Karpas-422 (cell line): ENCODE measurements around the gene CDKN1A. TPM values are rescaled to one million over a fixed set of nuclear protein-coding genes. Genes with fewer than 3 reads are reported as not detected.

Experiments
- DNase-seq: peaks from one replicate; pipeline ENCODE4 v3.0.0-alpha.2; 2015
- H2AFZ ChIP-seq: fragments of 200-600 bp; sonication (generic); 2 replicates; pipeline ENCODE4 v1.6.1; 2014; ENCODE audit warnings: antibody characterized with exemption, low read length, mixed read lengths
- H3K27ac ChIP-seq: fragments of 200-600 bp; sonication (generic); 2 replicates; pipeline ENCODE4 v1.5.1; 2014; ENCODE audit warnings: mild to moderate bottlenecking, low read length, moderate library complexity
- H3K27me3 ChIP-seq: fragments of 200-600 bp; sonication (generic); 2 replicates; pipeline ENCODE4 v1.6.1; 2014; ENCODE audit warnings: low read length, mixed read lengths
- H3K36me3 ChIP-seq: fragments of 200-600 bp; sonication (generic); 2 replicates; pipeline ENCODE4 v1.6.1; 2014; ENCODE audit warnings: low read length, mixed read lengths; ENCODE audit not compliant: insufficient read depth
- H3K4me1 ChIP-seq: fragments of 200-600 bp; sonication (generic); 2 replicates; pipeline ENCODE4 v1.6.1; 2014; ENCODE audit warnings: mild to moderate bottlenecking, low read length, mixed read lengths
- H3K4me2 ChIP-seq: fragments of 200-600 bp; sonication (generic); 2 replicates; pipeline ENCODE4 v1.6.1; 2014; ENCODE audit warnings: low read length, low read depth, mild to moderate bottlenecking; ENCODE audit not compliant: poor library complexity, severe bottlenecking
- H3K4me3 ChIP-seq: fragments of 200-600 bp; sonication (generic); 2 replicates; pipeline ENCODE4 v1.5.1; 2014; ENCODE audit warnings: mild to moderate bottlenecking, antibody characterized with exemption, low read length, mixed read lengths
- H3K79me2 ChIP-seq: fragments of 200-600 bp; sonication (generic); 2 replicates; pipeline ENCODE4 v1.6.1; 2014; ENCODE audit warnings: mild to moderate bottlenecking, low read length, mixed read lengths
- H3K9ac ChIP-seq: fragments of 200-600 bp; sonication (generic); 2 replicates; pipeline ENCODE4 v1.6.0; 2014; ENCODE audit warnings: low read length
- H3K9me2 ChIP-seq: fragments of 200-600 bp; sonication (generic), shearing (Covaris generic); replicated peaks from 2 replicates; pipeline ENCODE4 v1.6.0; 2014; ENCODE audit warnings: mild to moderate bottlenecking, low read length, moderate library complexity; ENCODE audit not compliant: insufficient read depth
- H3K9me3 ChIP-seq: fragments of 300-700, 200-600 bp; sonication (generic); 2 replicates; pipeline ENCODE4 v1.6.1; 2014; ENCODE audit warnings: low read length, mixed read lengths
- H4K20me1 ChIP-seq: fragments of 200-600 bp; sonication (generic); 2 replicates; pipeline ENCODE4 v1.6.1; 2014; ENCODE audit warnings: mild to moderate bottlenecking, antibody characterized with exemption, low read length, low read depth; ENCODE audit not compliant: insufficient read depth
- total RNA-seq: library from RNA; depleted of rRNA; stranded (reverse); fragments of >200 nt; shearing (Covaris generic); gene quantifications from 2 replicates; pipeline ENCODE4 v1.2.3, GENCODE V29; 2014; ENCODE audit warnings: low replicate concordance

Gene CDKN1A
- total RNA-seq, 1 experiment from 2014 or later, result 6.8 TPM

DNA sequence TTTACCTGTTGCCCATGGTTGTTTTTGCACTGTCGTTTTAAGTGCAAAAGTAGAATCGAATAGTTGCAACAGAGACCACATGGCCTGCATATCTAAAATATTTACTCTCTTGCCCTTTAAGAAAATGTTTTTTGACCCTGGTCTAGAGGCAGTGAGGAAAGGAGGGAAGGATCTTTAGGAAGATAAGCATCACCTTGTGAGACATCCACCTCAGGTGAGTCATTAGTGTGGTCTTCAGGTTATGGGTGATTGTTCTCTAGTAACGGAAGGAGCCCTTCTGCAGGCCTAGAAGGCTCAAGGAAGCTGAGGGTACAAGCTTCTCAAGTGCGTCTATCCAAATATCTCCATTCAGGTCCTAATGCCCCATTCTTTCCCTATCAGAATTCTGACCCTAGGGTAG, 12.5 kb downstream of the CDKN1A start:
- Histone ChIP-seq H3K36me3 (no peaks in the 10 kb centered on the region), H3K27ac (no peak overlapping the region), H3K4me1 (no peaks in the 10 kb centered on the region; the same call in 1 of the 2 replicates), H3K79me2 (no peaks in the 10 kb centered on the region), H2AFZ (no peak overlapping the region), H3K4me3 (no peak overlapping the region), H3K9me3 (no peaks in the 10 kb centered on the region), H4K20me1 (no peaks in the 10 kb centered on the region), H3K27me3 (no peaks in the 10 kb centered on the region), H3K9me2 (no peaks in the 10 kb centered on the region), H3K4me2 (no peak overlapping the region), H3K9ac (no peak overlapping the region)
- DNase-seq, result no peak

DNA sequence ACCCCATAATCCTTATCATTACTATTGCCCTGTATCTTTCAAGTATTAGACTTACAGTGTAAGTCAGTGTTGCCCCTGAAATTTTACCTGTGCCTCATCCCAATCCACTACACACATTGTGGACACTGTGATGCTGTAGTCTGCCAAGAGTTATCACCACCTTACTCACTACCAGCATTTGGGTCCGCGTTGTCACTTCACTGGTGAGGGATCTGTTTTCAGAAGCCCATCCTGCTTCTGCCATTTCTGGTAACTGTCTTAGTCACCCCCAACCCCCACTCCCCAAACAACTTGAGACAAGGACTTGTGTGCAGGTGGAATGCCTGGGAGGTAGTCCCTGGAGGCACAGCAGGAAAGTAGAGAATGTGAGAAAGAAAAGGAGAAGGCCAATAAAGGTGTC, 13.1 kb downstream of the CDKN1A start:
- no peak overlapping the region for H3K27ac ChIP-seq
- no peak overlapping the region for H2AFZ ChIP-seq
- no peak overlapping the region for H3K4me2 ChIP-seq
- H3K79me2 ChIP-seq, result no peaks in the 10 kb centered on the region
- H3K36me3 ChIP-seq, result no peaks in the 10 kb centered on the region
- H3K4me3 ChIP-seq, result no peak overlapping the region
- no peaks in the 10 kb centered on the region for H3K9me3 ChIP-seq
- H4K20me1 ChIP-seq, result no peaks in the 10 kb centered on the region
- H3K27me3 ChIP-seq, result no peaks in the 10 kb centered on the region
- H3K9me2 ChIP-seq, result no peaks in the 10 kb centered on the region
- no peak overlapping the region for H3K9ac ChIP-seq
- no peak for DNase-seq
- H3K4me1 ChIP-seq, result no peaks in the 10 kb centered on the region; the same call in 1 of the 2 replicates

DNA sequence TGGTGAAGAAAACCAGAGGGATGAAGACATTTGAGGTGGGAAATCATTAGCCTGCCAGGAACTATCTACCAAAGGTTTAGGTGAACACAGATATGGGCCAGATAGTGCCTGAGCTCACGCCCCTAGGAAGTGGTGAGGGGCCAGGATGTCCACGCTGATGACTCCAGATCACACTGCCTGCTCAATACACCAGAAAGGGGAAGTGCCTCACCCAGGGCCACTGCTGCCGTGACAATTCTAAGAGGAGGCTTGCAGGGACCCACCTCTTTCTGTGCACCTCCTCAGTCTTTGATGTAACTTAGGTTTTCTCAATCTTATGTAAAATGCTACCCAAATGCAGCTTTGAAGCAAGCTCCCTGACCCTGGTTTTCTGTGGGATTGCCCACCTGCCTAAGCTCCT, 13.7 kb downstream of the CDKN1A start:
- no peak overlapping the region for H3K27ac ChIP-seq
- no peaks in the 10 kb centered on the region; the same call in 1 of the 2 replicates for H3K4me1 ChIP-seq

DNA sequence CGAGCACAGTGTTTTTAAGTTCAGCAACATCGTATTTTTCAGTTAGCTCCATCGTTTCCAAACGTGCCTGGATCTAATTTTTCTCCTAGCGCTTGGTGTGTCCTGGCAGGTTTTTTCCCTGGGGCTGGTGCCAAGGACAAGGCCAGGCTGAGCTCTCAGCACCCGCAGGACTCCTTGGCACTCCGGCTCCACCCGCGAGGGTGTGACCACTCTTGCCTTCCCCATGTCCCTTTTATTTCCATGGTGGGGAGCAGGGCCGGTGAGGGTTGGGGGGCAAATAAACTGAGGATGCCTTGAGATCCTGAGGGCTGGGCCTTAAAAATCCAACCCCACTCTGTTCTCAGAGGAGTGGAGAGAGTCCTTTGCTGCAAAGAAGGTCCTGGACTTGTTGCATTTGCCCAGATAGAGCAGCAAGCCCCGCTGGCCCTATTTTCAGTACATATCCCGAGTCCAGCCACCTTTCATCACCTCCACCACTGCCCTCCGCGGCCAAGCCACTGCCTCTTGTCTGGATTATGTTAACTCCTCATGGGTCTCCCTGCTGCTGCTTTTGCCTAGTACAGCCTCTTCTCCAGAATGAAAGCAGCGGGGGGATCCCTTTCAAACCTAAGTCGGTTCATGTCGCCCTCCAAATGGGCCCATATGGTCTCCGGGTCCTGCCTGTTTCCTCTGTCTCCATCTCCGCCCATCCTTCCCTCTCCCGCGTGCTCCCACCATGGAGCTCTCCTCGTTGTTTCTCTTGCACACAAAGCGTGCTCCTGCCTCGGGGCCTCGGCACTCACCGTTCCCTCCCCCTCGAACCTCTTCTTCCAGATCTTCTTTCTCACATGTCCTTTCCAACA, 14.6 kb downstream of the CDKN1A start:
- Histone ChIP-seq H3K27me3 (no peaks in the 10 kb centered on the region), H3K4me2 (no peak overlapping the region), H3K4me3 (no peak overlapping the region), H3K9me2 (no peaks in the 10 kb centered on the region), H3K9me3 (no peaks in the 10 kb centered on the region), H2AFZ (no peak overlapping the region), H3K4me1 (no peaks in the 10 kb centered on the region; the same call in 1 of the 2 replicates), H3K79me2 (no peaks in the 10 kb centered on the region), H3K36me3 (no peaks in the 10 kb centered on the region), H3K27ac (no peak overlapping the region), H4K20me1 (no peaks in the 10 kb centered on the region), H3K9ac (no peak overlapping the region)
- DNase-seq, result no peak

More for the DNA sequence above, 13.7 kb downstream of the CDKN1A start:
- H2AFZ ChIP-seq, result no peak overlapping the region
- H4K20me1 ChIP-seq, result no peaks in the 10 kb centered on the region
- no peaks in the 10 kb centered on the region for H3K9me3 ChIP-seq
- no peaks in the 10 kb centered on the region for H3K79me2 ChIP-seq
- no peaks in the 10 kb centered on the region for H3K36me3 ChIP-seq
- H3K4me3 ChIP-seq, result no peak overlapping the region
- H3K9ac ChIP-seq, result no peak overlapping the region
- peak; percentile 57 for DNase-seq
- H3K4me2 ChIP-seq, result no peak overlapping the region
- H3K9me2 ChIP-seq, result no peaks in the 10 kb centered on the region
- no peaks in the 10 kb centered on the region for H3K27me3 ChIP-seq

DNA sequence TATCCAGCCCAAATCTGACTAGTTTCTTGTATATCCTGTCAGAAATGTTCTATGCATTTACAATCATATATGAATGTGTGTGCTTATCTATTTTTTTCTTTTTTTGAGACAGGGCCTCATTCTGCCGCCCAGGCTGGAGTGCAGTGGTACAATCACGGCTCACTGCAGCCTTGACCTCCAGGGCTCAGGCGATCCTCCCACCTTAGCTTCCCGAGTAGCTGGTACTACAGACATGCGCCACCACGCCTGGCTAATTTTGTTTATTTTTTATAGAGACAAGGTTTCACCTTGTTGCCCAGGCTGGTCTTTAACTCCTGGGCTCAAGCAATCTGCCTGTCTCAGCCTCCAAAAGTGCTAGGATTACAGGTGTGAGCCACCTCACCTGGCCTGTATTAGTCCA, 16.1 kb downstream of the CDKN1A start:
- H3K27me3 ChIP-seq, result no peaks in the 10 kb centered on the region
- no peak overlapping the region for H3K9ac ChIP-seq
- no peaks in the 10 kb centered on the region for H3K36me3 ChIP-seq
- H3K4me1 ChIP-seq, result no peaks in the 10 kb centered on the region; the same call in 1 of the 2 replicates
- no peak overlapping the region for H3K4me3 ChIP-seq
- H2AFZ ChIP-seq, result no peak overlapping the region
- no peaks in the 10 kb centered on the region for H3K9me2 ChIP-seq
- no peaks in the 10 kb centered on the region for H3K9me3 ChIP-seq
- no peak for DNase-seq
- H3K4me2 ChIP-seq, result no peak overlapping the region
- no peak overlapping the region for H3K27ac ChIP-seq
- H4K20me1 ChIP-seq, result no peaks in the 10 kb centered on the region
- H3K79me2 ChIP-seq, result no peaks in the 10 kb centered on the region

DNA sequence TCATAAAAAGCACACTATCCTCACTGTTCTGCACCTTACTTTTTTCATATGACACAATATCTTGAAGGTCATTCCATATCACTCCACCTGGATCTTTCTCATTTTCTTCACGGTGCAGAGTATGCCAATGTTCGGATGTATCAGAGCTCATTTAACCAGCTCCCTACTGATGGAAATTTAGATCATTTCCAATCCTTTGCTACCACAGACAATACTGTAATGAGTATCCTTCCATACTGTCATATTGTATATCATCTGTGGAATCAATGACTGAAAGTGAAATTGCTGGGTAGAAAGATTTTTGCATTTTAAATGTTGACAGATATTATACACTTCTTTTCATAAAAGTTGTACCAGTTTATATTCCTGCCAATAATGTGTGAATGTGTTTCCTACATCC, 16.9 kb downstream of the CDKN1A start:
- Histone ChIP-seq H3K4me1 (no peaks in the 10 kb centered on the region; the same call in 1 of the 2 replicates), H3K79me2 (no peaks in the 10 kb centered on the region), H3K9me2 (no peaks in the 10 kb centered on the region), H3K27me3 (no peaks in the 10 kb centered on the region), H3K4me3 (no peak overlapping the region), H3K36me3 (no peaks in the 10 kb centered on the region), H3K9ac (no peak overlapping the region), H3K4me2 (no peak overlapping the region), H3K27ac (no peak overlapping the region), H4K20me1 (no peaks in the 10 kb centered on the region), H2AFZ (no peak overlapping the region), H3K9me3 (no peaks in the 10 kb centered on the region)
- no peak for DNase-seq

DNA sequence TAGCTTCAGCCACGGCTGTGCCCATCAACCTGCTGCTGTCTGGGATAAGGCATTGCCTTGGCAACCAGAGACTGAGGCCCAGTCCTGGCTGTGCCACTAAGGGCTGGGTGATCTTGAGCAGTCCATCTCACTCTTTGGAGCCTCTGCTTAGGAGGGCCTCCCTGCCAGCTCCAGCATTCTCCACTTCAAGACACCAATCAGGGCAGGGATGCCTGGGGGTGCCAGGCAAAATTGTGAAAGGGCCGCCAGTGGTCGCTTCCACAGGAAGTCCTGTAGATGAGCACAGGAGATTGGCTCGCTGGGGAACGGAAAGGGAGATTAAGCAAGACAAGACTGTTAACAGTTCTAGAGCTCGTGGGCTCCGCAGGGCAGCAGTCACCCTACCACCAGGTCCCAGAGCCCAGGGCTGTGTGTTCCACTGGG, 19.0 kb downstream of the CDKN1A start, which contains the start of gene RAB44:
Gene RAB44 (plus strand): TSS at position 346 of the 423 bp plus-strand sequence. CDS start 6,410 bp downstream, outside the sequence.
- H3K36me3 ChIP-seq, result no peaks in the 10 kb centered on the region
- no peak within 1 kb of the TSS for H3K27ac ChIP-seq
- H3K9me2 ChIP-seq, result no peaks in the 10 kb centered on the region
- H3K4me1 ChIP-seq, result no peaks in the 10 kb centered on the region
- H3K4me3 ChIP-seq, result no peak within 1 kb of the TSS
- no peaks in the 10 kb centered on the region for H3K27me3 ChIP-seq
- H3K4me2 ChIP-seq, result no peak within 1 kb of the TSS
- H3K79me2 ChIP-seq, result no peaks in the 10 kb centered on the region
- no peak within 1 kb of the TSS for H3K9ac ChIP-seq
- H2AFZ ChIP-seq, result no peak within 1 kb of the TSS
- no peaks in the 10 kb centered on the region for H4K20me1 ChIP-seq
- H3K9me3 ChIP-seq, result no peaks in the 10 kb centered on the region
- DNase-seq, result no peak

DNA sequence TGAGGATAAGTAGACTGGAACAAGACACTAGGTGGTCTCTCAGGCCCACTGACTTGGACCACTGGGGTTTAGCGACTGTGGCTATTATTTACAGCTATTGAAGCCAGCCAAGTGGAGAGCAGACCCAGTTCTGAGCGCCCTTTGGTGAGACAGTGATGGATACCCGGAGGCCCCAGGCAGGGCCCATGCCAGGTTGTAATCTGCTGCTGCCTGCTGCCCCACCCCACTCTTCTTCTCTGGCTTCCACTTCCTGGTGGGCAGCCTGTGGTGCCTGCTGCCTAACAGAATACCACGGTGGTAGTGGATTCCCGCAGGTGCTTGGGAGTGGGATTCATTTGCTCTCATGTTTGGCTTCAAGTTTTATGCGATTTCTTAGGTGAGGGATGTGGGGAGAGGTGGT, 19.7 kb downstream of the CDKN1A start:
- Histone ChIP-seq H3K4me1 (no peaks in the 10 kb centered on the region), H3K27me3 (no peaks in the 10 kb centered on the region), H3K79me2 (no peaks in the 10 kb centered on the region), H2AFZ (no peak overlapping the region), H3K9ac (no peak overlapping the region), H3K9me2 (no peaks in the 10 kb centered on the region), H3K9me3 (no peaks in the 10 kb centered on the region), H3K4me2 (no peak overlapping the region), H3K4me3 (no peak overlapping the region), H3K27ac (no peak overlapping the region), H3K36me3 (no peaks in the 10 kb centered on the region), H4K20me1 (no peaks in the 10 kb centered on the region)
- no peak for DNase-seq
